Measurements from ENCODE around the gene UPF2. TPM values are rescaled to one million over a fixed set of nuclear protein-coding genes. Genes with fewer than 3 reads are reported as not detected.

The UPF2 gene
- total and polyA plus RNA-seq, 2 of the 13 experiments (the other 11 are each of a cell fraction or from before 2014, with no cell fraction given): 6.2 to 14.5 TPM

DNA sequence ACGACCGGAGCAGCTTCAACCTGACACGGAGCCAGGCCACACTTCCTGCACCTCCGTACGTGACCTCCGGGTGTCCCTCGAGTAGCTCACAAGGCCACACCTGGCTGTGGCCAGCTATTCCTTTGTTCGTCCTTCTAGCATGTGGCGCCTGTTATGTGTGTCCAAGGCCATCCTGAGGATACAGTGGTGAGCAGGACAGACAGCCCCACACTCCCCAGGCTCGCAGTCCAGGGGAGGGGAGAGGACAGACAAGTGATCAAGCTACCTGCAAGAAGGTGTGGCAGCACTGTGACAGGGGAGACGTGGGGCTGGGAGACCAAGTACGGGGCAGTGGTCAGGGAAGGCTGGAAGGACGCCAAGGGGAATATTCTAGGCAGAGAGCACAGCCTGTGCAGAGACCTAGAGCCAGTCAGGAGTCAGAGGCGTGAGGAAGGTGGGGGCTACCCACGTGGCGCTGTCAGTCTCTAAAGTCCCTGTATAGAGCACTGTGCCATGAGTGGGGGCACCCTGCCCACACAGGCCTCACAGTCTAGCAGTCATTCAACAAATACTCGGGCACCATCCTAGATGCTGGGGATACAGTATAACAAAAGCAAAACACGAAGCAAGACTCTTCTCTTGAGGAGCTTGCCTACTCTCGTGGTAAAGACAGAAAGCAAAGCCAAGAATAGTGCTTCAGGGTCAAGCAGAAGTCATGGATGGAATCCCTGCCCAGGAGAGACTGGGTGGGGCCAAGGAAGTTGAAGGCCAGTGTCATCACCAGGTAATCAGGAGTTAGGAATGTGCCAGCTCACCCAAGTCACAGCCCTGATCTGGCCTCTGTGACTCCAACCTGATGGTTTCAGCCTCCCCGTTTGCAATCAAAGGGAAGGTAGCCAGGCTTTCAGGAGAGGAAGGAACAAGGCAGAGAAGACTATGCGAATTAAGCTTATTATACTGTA, 160.9 kb downstream of the UPF2 start (continued):
- TF ChIP-seq, protein P1, sequence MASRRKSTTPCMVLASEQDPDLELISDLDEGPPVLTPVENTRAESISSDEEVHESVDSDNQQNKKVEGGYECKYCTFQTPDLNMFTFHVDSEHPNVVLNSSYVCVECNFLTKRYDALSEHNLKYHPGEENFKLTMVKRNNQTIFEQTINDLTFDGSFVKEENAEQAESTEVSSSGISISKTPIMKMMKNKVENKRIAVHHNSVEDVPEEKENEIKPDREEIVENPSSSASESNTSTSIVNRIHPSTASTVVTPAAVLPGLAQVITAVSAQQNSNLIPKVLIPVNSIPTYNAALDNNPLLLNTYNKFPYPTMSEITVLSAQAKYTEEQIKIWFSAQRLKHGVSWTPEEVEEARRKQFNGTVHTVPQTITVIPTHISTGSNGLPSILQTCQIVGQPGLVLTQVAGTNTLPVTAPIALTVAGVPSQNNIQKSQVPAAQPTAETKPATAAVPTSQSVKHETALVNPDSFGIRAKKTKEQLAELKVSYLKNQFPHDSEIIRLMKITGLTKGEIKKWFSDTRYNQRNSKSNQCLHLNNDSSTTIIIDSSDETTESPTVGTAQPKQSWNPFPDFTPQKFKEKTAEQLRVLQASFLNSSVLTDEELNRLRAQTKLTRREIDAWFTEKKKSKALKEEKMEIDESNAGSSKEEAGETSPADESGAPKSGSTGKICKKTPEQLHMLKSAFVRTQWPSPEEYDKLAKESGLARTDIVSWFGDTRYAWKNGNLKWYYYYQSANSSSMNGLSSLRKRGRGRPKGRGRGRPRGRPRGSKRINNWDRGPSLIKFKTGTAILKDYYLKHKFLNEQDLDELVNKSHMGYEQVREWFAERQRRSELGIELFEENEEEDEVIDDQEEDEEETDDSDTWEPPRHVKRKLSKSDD (CRISPR knock-in tag; IDR thresholded peaks at IDR 0.05; ENCODE audit: low read depth): no peak
- TF ChIP-seq, protein P2, sequence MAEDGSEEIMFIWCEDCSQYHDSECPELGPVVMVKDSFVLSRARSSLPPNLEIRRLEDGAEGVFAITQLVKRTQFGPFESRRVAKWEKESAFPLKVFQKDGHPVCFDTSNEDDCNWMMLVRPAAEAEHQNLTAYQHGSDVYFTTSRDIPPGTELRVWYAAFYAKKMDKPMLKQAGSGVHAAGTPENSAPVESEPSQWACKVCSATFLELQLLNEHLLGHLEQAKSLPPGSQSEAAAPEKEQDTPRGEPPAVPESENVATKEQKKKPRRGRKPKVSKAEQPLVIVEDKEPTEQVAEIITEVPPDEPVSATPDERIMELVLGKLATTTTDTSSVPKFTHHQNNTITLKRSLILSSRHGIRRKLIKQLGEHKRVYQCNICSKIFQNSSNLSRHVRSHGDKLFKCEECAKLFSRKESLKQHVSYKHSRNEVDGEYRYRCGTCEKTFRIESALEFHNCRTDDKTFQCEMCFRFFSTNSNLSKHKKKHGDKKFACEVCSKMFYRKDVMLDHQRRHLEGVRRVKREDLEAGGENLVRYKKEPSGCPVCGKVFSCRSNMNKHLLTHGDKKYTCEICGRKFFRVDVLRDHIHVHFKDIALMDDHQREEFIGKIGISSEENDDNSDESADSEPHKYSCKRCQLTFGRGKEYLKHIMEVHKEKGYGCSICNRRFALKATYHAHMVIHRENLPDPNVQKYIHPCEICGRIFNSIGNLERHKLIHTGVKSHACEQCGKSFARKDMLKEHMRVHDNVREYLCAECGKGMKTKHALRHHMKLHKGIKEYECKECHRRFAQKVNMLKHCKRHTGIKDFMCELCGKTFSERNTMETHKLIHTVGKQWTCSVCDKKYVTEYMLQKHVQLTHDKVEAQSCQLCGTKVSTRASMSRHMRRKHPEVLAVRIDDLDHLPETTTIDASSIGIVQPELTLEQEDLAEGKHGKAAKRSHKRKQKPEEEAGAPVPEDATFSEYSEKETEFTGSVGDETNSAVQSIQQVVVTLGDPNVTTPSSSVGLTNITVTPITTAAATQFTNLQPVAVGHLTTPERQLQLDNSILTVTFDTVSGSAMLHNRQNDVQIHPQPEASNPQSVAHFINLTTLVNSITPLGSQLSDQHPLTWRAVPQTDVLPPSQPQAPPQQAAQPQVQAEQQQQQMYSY (CRISPR knock-in tag; IDR thresholded peaks at IDR 0.05): no peak
- TF ChIP-seq PRPF4 (IDR thresholded peaks at IDR 0.05; ENCODE audit: low read depth, low read length, poor library complexity, severe bottlenecking): no peak
- TF ChIP-seq ZNF333 (CRISPR knock-in tag; IDR thresholded peaks at IDR 0.05; ENCODE audit: borderline replicate concordance): no peak
- no peak for TF ChIP-seq HNRNPK (IDR thresholded peaks at IDR 0.05; ENCODE audit: low read depth, low read length, poor library complexity, severe bottlenecking)
- 0 out of 2 replicates have a peak, but pooled peaks have one; percentile 34 for TF ChIP-seq KLF11 (CRISPR knock-in tag; IDR thresholded peaks at IDR 0.05)
- no peak for TF ChIP-seq ZNF781 (CRISPR knock-in tag; IDR thresholded peaks at IDR 0.05; ENCODE audit: borderline replicate concordance, not compliant biosample characterization)
- TF ChIP-seq, protein P3, sequence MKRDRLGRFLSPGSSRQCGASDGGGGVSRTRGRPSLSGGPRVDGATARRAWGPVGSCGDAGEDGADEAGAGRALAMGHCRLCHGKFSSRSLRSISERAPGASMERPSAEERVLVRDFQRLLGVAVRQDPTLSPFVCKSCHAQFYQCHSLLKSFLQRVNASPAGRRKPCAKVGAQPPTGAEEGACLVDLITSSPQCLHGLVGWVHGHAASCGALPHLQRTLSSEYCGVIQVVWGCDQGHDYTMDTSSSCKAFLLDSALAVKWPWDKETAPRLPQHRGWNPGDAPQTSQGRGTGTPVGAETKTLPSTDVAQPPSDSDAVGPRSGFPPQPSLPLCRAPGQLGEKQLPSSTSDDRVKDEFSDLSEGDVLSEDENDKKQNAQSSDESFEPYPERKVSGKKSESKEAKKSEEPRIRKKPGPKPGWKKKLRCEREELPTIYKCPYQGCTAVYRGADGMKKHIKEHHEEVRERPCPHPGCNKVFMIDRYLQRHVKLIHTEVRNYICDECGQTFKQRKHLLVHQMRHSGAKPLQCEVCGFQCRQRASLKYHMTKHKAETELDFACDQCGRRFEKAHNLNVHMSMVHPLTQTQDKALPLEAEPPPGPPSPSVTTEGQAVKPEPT (CRISPR knock-in tag; IDR thresholded peaks at IDR 0.05; ENCODE audit: low read depth): no peak; the same call in none of the 2 replicates
- TF ChIP-seq HDAC2 (CRISPR knock-in tag; IDR thresholded peaks at IDR 0.05): no peak; the same call in none of the 2 replicates
- TF ChIP-seq ZNF563 (CRISPR knock-in tag; IDR thresholded peaks at IDR 0.05): no peak
- TF ChIP-seq ZSCAN31 (CRISPR knock-in tag; IDR thresholded peaks at IDR 0.05; ENCODE audit: low read depth): no peak
- peak; percentile 64; the same call in 1 of the 2 replicates for TF ChIP-seq ZNF614 (CRISPR knock-in tag; IDR thresholded peaks at IDR 0.05; ENCODE audit: borderline replicate concordance)
- TF ChIP-seq ZNF264 (CRISPR knock-in tag; IDR thresholded peaks at IDR 0.05): no peak
- TF ChIP-seq, protein P4, sequence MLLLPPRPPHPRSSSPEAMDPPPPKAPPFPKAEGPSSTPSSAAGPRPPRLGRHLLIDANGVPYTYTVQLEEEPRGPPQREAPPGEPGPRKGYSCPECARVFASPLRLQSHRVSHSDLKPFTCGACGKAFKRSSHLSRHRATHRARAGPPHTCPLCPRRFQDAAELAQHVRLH (CRISPR knock-in tag; IDR thresholded peaks at IDR 0.05; ENCODE audit: borderline replicate concordance, low read depth): peak; percentile 51; the same call in 1 of the 2 replicates
- TF ChIP-seq ZNF253 (CRISPR knock-in tag; IDR thresholded peaks at IDR 0.05; ENCODE audit: borderline replicate concordance): no peak
- peak; percentile 73 for TF ChIP-seq STAG1 (CRISPR knock-in tag; IDR thresholded peaks at IDR 0.05)
- TF ChIP-seq TSC22D2 (CRISPR knock-in tag; IDR thresholded peaks at IDR 0.05; ENCODE audit: borderline replicate concordance): no peak
- TF ChIP-seq ZFP82 (CRISPR knock-in tag; IDR thresholded peaks at IDR 0.05; ENCODE audit: borderline replicate concordance): no peak
